Ishikawa (cell line): ENCODE measurements around the gene PCDHGA6.

Source experiments
- FOXM1 ChIP-seq: IDR thresholded peaks from 2 replicates; pipeline ENCODE4 v1.6.1; 2012; ENCODE audit warnings: low read depth, borderline replicate concordance
- NFIC ChIP-seq: IDR thresholded peaks from 2 replicates; pipeline ENCODE4 v1.6.1; 2012
- TCF12 ChIP-seq: IDR thresholded peaks from 2 replicates; pipeline ENCODE4 v1.6.1; 2012; ENCODE audit warnings: low read depth
- ZBTB7A ChIP-seq: IDR thresholded peaks from 2 replicates; pipeline ENCODE4 v1.6.1; 2012; ENCODE audit warnings: low read depth
- TF ChIP-seq, protein P1 (sequence below): IDR thresholded peaks from 2 replicates; pipeline ENCODE4 v1.6.1; 2012

DNA sequence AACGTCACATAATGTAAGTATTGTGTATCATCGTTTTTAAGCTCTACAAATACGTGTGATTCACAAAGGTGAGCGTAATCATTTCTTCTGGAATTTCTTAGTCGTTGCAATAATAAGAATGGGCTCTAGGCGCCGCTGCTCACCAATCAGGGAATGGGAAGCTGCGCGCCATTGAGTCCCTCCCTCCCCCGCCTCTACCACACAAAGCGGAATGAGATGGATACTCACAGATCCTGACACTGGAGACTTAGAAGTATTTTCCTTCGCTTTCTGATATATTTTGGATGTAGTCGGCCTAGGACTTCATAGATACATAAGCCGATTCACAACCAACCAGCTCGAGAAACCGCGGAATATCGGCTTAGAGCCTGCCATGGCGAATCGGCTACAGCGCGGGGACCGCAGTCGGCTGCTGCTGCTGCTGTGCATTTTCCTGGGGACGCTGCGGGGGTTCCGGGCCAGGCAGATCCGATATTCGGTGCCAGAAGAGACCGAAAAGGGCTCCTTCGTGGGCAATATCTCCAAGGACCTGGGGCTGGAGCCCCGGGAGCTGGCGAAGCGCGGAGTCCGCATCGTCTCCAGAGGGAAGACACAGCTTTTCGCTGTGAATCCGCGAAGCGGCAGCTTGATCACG is 47.3 kb downstream of the PCDHGA6 start, which contains the start of gene PCDHGA11:
- TF ChIP-seq ZBTB7A, result no peak
- TF ChIP-seq, protein P1, sequence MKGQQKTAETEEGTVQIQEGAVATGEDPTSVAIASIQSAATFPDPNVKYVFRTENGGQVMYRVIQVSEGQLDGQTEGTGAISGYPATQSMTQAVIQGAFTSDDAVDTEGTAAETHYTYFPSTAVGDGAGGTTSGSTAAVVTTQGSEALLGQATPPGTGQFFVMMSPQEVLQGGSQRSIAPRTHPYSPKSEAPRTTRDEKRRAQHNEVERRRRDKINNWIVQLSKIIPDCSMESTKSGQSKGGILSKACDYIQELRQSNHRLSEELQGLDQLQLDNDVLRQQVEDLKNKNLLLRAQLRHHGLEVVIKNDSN, result no peak
- TF ChIP-seq NFIC, result no peak
- TF ChIP-seq TCF12, result no peak
- TF ChIP-seq FOXM1, result no peak
